GM19468 (cell line): ENCODE data around the gene PLD3.
"Not testable (repeated sequence)": the region's sequence is repeated elsewhere in the genome, so short reads cannot be mapped to it uniquely, and the experiment has no call there.

ENCODE experiments used
- ATAC-seq: cut with Tn5 transposase; IDR thresholded peaks from one replicate; pipeline ENCODE4 v1.9.1; 2021; ENCODE audit warnings: mild to moderate bottlenecking, moderate library complexity, moderate number of reproducible peaks; ENCODE audit not compliant: unreplicated experiment; ENCODE audit errors: extremely low read depth

The PLD3 gene

GRCh38 chr19:40360708-40361241, 12.3 kb downstream of the PLD3 start:
- no peak for ATAC-seq

DNA sequence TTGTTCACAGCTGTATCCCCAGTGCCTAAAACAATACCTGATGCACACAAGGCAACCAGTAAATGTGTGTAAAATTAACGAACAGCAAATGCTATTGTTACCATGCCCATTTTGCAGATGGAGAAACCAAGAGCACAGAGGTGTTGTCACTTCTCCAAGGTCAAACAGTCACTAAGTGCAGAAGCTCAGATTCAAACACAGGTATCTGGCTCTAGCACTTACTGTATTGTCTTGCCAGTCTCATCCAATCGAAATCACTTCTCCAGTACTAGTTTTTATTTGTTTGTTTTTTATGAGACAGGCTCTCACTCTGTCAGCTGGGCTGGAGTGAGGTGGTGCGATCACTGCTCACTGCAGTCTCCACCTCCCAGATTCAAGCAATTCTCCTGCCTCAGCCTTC, 13.7 kb downstream of the PLD3 start:
- ATAC-seq, result no peak

DNA sequence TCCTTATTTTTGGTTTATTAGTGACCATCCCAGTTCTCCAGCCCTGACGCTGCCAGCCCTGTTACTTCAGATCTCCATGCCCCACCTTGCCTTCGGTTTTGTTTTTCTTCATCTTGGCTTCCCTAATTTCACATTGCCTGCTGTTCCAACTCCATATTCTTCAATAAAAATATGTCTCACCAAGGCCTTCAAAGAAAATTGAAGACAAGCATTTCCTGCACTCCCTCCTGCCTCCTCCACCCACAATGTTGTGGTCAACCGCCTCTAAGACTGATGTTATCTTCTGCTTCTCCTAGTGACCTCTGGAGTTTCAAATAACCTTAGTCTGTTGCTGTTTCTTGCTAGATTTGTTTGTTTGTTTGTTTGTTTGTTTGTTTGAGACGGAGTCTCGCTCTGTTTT, 14.6 kb downstream of the PLD3 start:
- no peak for ATAC-seq

- ATAC-seq, result no peak
Observed at GRCh38 chr19:40365010-40365409, 16.5 kb downstream of the PLD3 start.

DNA sequence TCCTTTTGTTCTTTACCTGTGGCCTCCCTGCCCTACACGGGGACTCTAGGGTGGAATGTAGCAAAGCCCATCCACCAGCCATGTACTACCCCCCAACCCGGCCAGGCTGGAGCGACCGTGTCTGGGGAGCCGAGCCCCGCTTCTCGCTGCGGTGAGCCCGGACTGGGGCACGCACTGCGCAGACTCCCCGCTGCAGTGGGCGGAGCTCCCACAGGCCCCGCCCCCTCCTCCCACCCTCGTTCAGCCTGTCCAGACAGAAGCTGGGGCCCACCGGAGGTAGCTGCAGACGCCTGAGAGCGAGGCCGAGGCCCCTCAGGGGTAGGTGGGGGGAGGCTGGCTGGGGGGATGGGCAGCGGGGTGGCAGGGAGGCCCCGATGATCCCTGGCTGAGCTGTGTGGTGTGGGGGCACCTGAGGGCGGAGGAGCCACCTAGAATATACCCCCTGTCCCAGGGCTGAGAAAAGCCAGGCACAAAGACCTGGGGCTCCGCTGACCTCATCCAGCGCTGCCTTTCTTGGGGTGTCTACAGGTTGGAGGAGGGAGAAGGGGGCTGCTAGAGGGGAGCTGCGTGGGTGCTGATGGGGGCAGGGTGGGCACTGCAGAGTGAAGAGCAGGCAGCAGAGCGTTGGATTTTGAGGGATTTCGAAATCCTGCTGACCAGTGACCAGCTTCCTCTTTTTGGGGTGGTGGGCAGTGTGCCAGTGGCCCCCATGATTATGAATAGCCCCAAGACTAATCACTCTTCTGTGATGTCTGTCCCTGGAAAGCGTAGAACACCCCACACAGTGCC, 17.3 kb downstream of the PLD3 start:
- ATAC-seq, result no peak

DNA sequence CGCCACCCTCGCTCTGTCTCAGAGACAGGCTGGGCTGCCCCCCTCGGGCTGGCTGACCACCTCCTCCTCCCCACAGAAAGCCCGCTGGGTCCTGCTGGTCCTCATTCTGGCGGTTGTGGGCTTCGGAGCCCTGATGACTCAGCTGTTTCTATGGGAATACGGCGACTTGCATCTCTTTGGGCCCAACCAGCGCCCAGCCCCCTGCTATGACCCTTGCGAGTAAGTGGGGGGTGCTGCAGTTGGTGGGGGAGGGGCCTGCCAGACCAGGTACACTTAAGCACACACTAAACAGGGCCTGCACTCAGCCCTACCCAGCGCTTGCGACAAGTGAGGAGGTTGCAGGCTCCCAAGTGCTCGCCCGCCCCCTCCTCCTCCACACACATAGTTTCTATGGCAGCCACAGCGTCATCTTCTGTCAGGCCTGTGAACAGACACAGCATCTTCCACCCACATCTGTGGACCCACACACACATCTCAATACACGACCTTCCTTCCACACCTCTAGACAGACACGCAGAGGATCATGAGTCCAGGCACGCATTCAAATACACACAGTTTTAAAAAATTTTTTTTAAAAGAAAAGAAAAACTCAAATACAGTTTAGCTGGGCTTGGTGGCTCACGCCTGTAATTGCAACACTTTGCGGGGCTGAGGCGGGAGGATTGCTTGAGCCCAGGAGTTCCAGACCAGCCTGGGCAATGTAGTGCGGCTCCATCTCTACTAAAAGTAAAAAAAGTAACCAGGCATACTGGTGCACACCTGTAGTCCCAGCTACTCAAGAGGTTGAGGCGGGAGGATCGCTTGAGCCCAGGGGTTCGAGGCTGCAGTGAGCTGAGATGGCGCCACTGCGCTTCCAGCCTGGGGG, 18.4 kb downstream of the PLD3 start:
- ATAC-seq, result no peak

GRCh38 chr19:40367577-40368434, 19.3 kb downstream of the PLD3 start:
- no peak for ATAC-seq

- no peak for ATAC-seq
Observed at GRCh38 chr19:40369797-40370196, 21.3 kb downstream of the PLD3 start.

DNA sequence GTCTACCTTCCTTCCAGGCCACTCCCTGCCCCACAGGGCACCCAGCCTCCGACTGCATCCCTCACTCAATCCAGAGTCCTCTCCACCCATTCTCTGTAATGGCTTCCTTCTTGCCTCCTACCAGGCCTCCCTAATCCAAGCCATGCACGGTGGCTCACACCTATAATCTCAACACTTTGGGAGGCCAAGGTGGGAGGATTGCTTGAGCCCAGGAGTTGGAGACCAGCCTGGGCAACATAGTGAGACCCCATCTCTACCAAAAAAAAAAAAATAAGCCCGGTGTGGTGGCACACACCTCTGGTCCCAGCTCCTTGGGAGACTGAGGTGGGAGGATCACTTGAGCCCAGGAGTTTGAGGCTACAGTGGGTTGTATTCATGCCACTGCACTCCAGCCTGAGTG, 21.8 kb downstream of the PLD3 start:
- ATAC-seq, result not testable (repeated sequence)

GRCh38 chr19:40370997-40371801, 22.7 kb downstream of the PLD3 start:
- no peak for ATAC-seq

- no peak for ATAC-seq
Observed at GRCh38 chr19:40371802-40372122, 23.3 kb downstream of the PLD3 start.

DNA sequence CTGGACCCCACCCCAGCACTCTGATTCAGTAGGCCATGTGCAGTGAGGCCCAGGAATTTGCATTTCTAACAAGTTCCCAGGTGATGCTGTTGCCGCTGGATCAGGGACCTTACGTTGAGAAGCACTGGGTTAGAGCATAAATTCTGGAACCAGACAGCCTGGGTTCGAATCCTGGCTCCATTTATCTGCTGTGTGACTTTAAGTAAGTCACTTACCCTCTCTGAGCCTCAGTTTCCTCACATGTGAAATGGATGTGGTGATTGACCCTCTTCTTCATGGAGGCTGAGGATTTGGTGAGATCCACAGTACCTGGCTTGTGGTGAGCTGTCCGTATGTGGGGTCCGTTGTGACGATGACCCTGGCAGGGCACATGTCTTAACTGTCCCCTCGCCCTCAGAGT, 25.6 kb downstream of the PLD3 start:
- ATAC-seq, result no peak

- no peak for ATAC-seq
Observed at GRCh38 chr19:40376286-40376862, 27.9 kb downstream of the PLD3 start.

DNA sequence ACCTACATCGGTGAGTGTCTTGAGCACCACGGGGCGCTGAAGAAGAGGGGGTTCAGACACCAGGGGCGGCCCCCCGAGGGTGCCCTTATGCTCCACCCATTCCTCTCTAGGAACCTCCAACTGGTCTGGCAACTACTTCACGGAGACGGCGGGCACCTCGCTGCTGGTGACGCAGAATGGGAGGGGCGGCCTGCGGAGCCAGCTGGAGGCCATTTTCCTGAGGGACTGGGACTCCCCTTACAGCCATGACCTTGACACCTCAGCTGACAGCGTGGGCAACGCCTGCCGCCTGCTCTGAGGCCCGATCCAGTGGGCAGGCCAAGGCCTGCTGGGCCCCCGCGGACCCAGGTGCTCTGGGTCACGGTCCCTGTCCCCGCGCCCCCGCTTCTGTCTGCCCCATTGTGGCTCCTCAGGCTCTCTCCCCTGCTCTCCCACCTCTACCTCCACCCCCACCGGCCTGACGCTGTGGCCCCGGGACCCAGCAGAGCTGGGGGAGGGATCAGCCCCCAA, 29.4 kb downstream of the PLD3 start:
- ATAC-seq, result no peak

GRCh38 chr19:40378509-40378908, 30.0 kb downstream of the PLD3 start:
- ATAC-seq, result no peak

- no peak for ATAC-seq
Observed at GRCh38 chr19:40379446-40380198, 31.1 kb downstream of the PLD3 start.

GRCh38 chr19:40380199-40381037, 31.9 kb downstream of the PLD3 start:
- ATAC-seq, result no peak
